Stimulated activated CD8-positive, alpha-beta memory T cell treated with anti-CD3 and anti-CD28 coated beads, Interleukin-15, amount 100 ng/mL, for 48 hours (primary cell): Measurements from ENCODE around the gene CLASRP.
A peak's percentile ranks its signal among the peaks of the same experiment; 100 is the strongest.
"Not testable (repeated sequence)": the region's sequence is repeated elsewhere in the genome, so short reads cannot be mapped to it uniquely, and the experiment has no call there.

Experiments used
- DNase-seq, 2 donors: peaks; one replicate each; pipeline ENCODE4 v3.0.0-alpha.2; 2020; ENCODE audit warnings: low read depth in 2 of 2

Gene CLASRP

DNA sequence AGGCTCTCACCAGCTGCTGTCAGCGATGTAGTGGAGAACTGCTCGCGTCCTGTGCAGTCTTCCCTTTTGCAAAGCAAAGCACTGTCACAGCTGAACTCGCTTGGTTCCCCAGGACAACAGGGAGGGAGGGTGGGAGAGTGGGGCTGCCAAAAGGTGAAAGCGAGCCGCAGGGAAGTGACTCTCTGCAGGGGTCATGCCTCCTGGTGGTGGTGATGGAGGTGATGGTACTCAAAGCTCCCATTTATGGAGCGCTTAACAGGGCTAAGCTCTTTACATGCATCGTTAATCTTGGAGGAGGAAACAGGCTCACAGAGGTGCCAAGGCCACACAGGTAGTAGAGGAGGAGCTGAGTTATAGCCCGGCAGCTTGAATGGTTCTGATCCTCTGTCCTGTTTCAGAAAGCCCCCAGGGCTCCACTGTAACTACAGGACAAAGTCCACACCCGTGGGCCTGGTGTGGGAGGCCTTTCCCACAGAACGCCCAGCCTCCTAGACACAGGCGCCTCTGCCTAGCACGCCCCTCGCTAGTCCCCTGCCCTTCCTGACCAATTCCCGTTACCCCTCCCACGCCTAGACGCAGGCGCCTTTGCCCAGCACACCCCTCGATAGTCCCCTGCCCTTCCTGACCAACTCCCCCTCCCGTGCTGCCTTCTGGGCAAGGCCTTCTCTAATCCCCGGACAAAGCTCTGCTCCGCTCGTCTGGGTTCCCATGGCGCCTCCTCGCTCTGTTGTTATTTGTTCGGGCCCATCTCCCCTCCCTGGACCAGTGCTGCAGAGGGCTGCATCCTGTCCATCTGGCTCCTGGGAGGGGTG, 64.9 kb downstream of the CLASRP start:
- no peak for DNase-seq

DNA sequence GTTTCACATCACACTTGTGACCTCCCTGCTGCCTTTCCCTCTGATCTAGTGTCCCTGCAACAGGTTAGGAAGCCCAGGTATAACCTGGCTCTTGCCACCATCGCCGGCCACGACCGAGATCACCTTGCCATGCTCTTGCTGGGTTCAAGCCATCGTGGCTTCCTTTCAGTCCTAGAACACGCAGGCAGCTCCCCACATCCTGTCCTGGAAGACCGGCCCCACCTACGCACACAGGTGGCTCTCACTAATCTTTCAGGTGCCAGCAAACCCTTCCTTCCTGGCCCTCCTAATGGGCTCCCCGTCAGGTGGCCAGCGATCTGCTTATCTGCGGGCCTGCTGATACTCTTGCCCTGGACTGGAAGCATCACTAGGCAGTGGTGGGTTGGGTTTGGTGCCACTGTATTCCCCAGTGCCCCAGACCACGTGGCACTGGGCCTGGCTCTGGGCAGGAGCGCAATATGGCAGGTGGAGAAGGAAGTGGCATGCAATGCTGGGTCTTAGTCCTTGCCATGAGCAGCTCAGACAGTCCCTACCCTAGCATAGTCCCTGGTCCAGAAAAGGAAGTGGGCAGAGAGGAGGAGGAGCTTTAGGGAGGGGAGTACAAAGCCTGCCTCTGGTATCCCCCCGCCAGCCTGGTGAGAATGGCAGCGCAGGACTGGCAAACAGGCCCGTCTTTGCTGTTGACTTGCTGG, 66.0 kb downstream of the CLASRP start:
- DNase-seq = no peak

DNA sequence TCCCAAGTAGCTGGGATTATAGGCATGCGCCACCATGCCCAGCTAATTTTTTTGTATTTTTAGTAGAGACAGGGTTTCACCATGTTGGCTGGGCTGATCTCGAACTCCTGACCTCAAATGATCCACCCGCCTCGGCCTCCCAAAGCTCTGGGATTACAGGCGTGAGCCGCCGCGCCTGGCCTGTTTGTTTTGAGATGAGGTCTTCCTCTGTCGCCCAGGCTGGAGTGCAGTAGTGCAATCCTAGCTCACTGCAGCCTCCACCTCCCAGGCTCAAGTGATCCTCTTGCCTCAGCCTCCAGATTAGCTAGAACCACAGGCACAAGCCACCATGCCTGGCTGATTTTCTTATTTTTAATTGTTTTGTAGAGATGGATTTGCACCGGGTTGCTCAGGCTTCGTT, 67.5 kb downstream of the CLASRP start:
- DNase-seq = not testable (repeated sequence)

DNA sequence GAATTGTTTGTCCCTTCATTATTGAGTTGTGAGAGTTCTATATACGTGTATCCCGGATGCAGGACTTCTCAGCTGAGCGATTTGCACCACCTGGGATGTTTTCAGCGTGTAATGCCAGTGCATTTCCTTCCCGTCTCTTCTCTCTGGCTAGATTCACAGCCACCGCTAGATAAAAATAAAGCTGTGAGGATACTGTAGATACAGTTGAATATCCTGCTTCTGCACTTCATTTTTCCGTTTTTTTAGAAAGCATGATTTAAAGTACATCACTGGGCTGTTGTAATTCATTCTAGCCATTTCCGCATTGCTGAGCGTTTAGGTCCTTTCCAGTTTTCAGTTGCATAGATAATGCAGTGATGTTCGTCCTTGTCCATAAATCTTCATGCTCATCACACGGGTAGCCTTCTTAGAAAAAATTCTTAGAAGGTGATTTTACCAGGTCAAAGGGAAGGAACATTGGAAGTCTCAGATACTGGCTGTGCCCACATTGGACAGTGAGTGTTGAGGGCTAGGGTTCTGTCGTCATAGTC, 68.8 kb downstream of the CLASRP start:
- DNase-seq = no peak

DNA sequence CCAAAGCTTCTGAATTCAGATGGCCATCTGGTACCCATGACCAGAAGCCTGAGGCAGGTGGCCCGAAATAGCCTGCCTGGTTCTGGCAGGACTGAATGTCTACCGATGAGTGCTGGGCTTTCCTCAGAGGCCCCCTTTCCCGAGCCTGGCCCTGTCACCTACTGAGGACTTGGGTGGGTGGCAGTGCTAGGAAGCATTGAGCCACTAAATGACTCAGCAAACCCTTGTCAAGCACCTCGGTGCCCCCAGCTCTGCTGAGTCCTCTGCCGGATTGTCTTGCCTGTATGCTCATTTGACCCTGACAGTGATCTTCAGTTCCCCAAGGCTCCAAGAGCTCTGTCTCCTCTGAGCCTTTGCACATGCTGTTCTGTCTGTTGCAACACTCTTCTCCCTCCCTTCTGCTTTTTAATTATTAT, 72.0 kb downstream of the CLASRP start:
- peak in 1 of 2 donors; percentile 40 for DNase-seq

DNA sequence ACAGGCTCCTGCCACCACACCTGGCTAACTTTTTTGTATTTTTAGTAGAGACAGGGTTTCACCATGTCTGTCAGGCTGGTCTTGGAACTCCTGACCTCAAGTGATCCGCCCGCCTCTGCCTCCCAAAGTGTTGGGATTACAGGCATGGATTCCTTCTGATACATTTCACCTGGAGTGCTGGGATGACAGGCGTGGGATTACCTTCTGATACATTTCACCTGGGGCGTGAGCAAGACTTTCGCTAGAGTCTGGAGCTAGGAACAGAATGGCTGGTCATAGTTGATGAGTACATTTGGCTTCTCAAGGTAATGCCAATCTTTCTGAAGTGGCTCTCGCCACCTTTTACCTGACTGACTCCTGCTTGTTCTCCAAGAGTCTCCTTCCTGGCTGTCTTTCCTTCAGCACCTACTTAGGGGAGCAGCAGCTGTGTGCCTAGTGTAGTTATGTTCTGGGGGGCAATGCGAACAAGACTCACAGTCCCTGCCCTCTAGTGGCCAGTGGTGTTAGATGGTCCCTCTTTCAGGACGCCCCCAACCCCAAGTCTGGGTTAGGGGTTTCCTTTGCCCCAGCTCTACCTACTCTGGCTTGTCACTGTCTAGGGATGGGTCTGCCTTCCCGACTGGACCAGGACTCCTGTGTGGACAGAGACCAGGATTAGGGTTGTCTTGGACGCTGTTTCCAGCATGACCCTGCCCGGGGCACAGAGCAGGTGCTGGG, 73.4 kb downstream of the CLASRP start:
- DNase-seq = no peak

DNA sequence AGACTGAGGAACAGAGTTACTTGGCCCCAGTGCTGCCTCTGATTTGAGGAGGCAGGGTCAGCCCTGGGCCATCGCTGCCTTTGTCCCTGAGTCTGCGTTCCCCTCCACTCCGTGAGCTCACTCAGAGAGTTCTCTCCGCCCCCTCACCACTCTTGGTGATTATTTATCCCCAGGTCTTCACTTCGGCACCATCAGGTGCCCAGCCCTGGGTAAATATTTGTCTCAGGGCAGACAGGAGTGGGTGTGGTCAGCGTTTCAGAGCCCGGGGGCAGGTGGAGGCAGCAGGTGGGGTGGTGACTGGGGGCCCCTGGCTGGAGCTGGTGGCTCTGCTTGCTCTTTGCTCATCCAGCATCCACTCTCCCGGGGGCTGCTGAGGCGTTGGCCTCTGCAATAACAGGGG, 74.8 kb downstream of the CLASRP start:
- DNase-seq = no peak

DNA sequence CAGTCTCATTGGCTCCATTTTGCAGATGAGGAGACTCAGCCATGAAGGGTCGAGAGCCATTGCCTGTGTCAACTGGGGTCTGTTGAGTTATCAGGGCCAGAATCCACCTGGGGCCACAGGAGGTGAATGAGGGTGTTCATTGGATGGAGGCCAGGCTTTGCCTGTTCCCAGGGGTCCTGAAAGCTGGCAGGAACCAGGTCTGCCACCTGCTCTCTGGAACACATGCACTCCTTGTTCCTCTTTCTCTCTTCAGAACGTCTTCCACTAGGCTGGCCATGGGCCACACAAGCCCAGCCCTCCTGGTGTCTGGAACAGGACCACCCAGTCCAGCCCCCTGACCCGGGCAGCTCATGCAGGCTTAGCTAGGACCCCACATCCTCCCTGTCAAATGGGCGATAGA, 75.3 kb downstream of the CLASRP start:
- DNase-seq = no peak

DNA sequence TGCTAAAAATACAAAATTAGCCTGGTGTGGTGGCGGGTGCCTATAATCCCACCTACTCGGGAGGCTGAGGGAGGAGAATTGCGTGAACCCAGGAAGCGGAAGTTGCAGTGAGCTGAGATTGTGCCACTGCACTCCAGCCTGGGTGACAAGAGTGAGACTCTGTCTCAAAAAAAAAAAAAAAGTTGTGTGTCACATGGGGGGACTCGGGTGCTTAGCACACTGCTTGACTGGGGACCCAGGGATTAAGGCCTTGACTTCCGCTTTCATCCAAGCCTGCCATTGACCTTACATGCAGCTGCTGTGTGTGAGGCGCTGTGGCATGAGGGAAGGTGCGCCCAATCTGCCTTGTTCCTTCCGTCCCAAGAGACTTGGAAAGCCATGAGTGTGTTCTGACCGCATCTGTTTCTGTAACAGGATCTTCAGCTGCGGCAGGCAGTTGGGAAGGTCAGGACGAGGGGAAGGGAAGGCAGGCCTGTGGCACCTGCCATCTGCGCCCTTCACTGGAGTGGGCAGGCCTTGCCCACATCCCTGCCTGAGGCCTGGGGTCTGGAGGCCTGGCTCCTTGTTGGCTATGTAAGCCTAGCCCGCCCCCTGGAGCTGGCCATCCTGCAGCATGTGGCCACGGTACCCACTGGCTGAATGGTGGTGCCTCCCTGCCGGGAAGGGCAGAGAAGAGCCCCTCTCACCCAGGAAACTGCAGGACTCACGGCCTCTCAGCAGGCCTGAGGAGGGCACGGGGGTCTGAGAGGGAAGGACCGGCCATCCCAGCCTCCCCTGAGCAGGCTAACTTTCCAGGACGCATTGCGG, 77.2 kb downstream of the CLASRP start:
- DNase-seq = no peak

DNA sequence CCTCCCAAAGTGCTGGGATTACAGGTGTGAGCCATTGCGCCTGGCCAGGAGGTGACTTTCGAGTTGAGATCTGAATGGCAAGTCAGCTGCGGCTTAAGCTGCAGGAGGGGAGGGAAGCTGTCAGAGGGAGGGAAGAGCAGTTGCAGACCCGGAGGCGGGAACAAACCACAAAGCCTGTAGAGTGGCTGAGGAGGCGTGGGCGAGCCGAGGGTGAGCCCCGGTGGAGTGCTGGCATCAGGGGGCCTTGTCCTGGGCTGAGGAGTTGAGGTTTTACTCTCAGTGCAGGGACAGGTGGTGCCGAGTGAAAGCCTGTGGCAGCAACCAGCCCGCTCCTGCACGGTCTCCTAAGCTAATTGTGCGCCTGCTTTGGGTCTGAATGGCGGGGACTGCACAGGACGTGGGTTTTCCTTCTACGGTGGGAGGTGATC, 78.3 kb downstream of the CLASRP start:
- peak; percentile 73 to 81 for DNase-seq

DNA sequence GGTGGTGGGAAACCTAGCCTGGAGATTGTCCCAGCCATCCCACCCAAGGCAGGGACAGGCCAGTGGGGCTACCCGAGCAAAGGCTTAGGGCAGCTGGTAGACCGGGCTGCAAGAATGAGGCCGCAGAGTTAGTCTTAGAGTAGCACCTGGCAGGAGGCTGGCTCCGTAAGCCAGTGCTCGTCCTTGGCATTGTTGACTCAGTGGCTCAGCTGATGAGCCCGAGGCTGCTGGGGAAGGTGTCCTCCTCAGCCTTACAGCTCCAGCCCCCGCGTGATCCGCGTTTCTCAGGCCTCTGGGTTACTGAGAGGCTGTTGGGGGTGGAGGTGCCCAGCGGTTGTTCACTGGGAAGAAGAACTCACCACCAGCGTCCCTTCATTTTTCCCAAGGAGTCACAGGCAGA, 78.8 kb downstream of the CLASRP start:
- no peak for DNase-seq

DNA sequence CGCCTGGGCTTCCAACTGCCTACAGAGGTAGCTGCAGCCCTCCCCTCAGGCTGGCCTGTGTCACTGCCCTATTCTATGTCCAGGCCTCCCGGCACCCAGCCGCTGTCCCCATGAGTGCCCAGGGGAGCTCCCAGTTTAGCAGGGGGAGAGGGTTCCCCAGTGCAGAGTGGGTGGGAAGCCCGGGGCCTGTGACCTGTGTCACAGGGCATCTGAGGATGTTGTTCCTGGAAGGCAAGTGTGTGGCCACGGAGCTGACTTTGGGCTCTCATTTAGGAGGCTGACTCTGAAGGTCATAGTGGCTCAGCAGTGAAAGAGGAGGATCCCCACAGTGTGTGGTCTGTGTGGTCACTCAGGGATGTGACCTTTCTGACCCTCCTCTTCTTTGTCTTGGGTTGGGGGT, 79.3 kb downstream of the CLASRP start:
- no peak for DNase-seq

DNA sequence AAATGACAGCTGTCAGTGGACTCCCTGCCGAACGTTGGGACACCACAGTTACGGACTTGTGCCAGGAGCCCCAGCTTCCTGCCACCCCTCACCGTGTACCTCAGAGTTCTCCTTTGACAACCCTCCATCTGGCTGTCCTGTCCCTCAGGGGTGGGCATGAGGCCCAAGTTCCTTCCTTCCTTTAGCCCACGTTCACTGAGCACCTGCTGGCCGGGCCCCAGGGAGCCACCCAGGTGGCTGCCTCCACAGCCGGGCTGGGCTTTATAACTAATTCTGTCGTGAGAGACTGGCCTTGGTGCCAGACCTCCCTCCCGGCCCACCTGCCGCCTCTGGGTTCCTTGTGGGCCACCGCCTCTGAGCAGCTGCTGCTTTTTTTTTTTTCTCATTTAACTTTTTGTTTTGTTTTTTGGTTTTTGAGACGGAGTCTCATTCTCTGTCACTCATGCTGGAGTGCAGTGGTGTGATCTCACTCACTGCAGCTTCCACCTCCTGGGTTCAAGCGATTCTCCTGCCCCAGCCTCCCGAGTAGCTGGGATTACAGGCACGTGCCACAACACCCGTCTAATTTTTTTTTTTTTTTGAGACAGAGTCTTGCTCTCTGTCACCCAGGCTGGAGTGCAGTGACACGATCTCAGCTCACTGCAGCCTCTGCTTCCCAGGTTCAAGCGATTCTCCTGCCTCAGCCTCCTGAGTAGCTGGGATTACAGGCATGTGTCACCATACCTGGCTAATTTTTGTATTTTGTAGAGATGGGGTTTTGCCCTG, 79.9 kb downstream of the CLASRP start:
- not testable (repeated sequence) for DNase-seq

DNA sequence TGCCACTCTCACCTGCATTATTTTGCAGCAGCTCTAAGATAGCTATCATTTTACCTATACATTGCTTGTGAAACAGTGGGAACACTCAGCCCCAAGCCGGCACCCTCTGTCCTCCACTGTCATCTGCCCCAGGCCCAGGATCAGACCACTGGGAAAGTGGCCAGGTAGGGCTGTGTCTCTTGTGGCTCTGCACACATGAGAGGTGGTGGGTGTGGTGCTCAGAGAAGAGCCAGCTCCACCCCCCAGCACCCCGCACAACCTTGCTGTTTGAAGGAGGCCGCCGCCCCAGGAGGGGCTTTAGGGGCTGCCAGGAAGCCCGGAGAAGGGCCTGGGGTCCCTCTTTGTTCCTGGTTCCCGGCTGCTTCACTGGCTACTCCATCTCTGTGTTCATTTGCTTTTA, 80.7 kb downstream of the CLASRP start:
- DNase-seq = no peak
